ENCODE measurements around the gene FGD3.

- TF ChIP-seq RAD21 (IDR thresholded peaks at IDR 0.05 in 1 of 2, conservative IDR thresholded peaks at IDR 0.05 in 1 of 2; ENCODE audit: low read depth in 2 of 2, low read length in 2 of 2) (no peak), SIX5 (IDR thresholded peaks at IDR 0.05; ENCODE audit: low read depth, low read length) (no peak), CTCF (IDR thresholded peaks at IDR 0.05; ENCODE audit: control extremely low read depth in 1 of 3, insufficient read depth in 1 of 3, low read depth in 1 of 3, low read length in 3 of 3) (no peak), JUN (IDR thresholded peaks at IDR 0.05; ENCODE audit: low read depth, low read length) (no peak), TAF1 (IDR thresholded peaks at IDR 0.05; ENCODE audit: low read depth, low read length) (no peak)
These were observed 135.6 kb downstream of the FGD3 start for GRCh38 chr9:93082841-93083411.

Data from H1 (cell line).